ENCODE measurements around the gene ZG16B.

ZG16B gene

GRCh38 chr16:2824626-2825025 lies 5.5 kb upstream of the ZG16B start:
- no peak for TF ChIP-seq POLR2A (IDR thresholded peaks at IDR 0.05; ENCODE audit: extremely low read depth, insufficient read length)
- no peak for TF ChIP-seq MYC (IDR thresholded peaks at IDR 0.05; ENCODE audit: low read depth, low read length)
- no peak for TF ChIP-seq MAX (IDR thresholded peaks at IDR 0.05; ENCODE audit: low read depth, low read length)
- DNase-seq (ENCODE audit: low read depth) = no peak

GRCh38 chr16:2825049-2825742 lies 4.9 kb upstream of the ZG16B start:
- no peak overlapping the region for H3K4me3 ChIP-seq (ENCODE audit: low read depth, low read length)
- no peak for DNase-seq (ENCODE audit: low read depth)
- TF ChIP-seq POLR2A (IDR thresholded peaks at IDR 0.05; ENCODE audit: extremely low read depth, insufficient read length) (no peak), CTCF (IDR thresholded peaks at IDR 0.05; ENCODE audit: low read depth, low read length) (no peak), MAX (IDR thresholded peaks at IDR 0.05; ENCODE audit: low read depth, low read length) (no peak), MYC (IDR thresholded peaks at IDR 0.05; ENCODE audit: low read depth, low read length) (no peak)

More at GRCh38 chr16:2824626-2825025, 5.5 kb upstream of the ZG16B start:
- no peak overlapping the region for H3K4me3 ChIP-seq (ENCODE audit: low read depth, low read length)

GRCh38 chr16:2825906-2826305 lies 4.2 kb upstream of the ZG16B start:
- TF ChIP-seq MYC (IDR thresholded peaks at IDR 0.05; ENCODE audit: low read depth, low read length) = no peak
- no peak for TF ChIP-seq POLR2A (IDR thresholded peaks at IDR 0.05; ENCODE audit: extremely low read depth, insufficient read length)
- TF ChIP-seq CTCF (IDR thresholded peaks at IDR 0.05; ENCODE audit: low read depth, low read length) = no peak
- TF ChIP-seq MAX (IDR thresholded peaks at IDR 0.05; ENCODE audit: low read depth, low read length) = no peak
- no peak overlapping the region for H3K4me3 ChIP-seq (ENCODE audit: low read depth, low read length)
- DNase-seq (ENCODE audit: low read depth) = no peak

- H3K4me3 ChIP-seq (ENCODE audit: low read depth, low read length) = no peak overlapping the region
- no peak for TF ChIP-seq MYC (IDR thresholded peaks at IDR 0.05; ENCODE audit: low read depth, low read length)
- no peak for TF ChIP-seq CTCF (IDR thresholded peaks at IDR 0.05; ENCODE audit: low read depth, low read length)
- no peak for TF ChIP-seq POLR2A (IDR thresholded peaks at IDR 0.05; ENCODE audit: extremely low read depth, insufficient read length)
- no peak for TF ChIP-seq MAX (IDR thresholded peaks at IDR 0.05; ENCODE audit: low read depth, low read length)
- no peak for DNase-seq (ENCODE audit: low read depth)
These were observed 3.3 kb upstream of the ZG16B start for GRCh38 chr16:2826591-2827373.

GRCh38 chr16:2827374-2827791 lies 2.7 kb upstream of the ZG16B start:
- DNase-seq (ENCODE audit: low read depth) = no peak
- H3K4me3 ChIP-seq (ENCODE audit: low read depth, low read length) = no peak overlapping the region
- TF ChIP-seq MAX (IDR thresholded peaks at IDR 0.05; ENCODE audit: low read depth, low read length) = no peak
- TF ChIP-seq MYC (IDR thresholded peaks at IDR 0.05; ENCODE audit: low read depth, low read length) = no peak
- no peak for TF ChIP-seq POLR2A (IDR thresholded peaks at IDR 0.05; ENCODE audit: extremely low read depth, insufficient read length)
- TF ChIP-seq CTCF (IDR thresholded peaks at IDR 0.05; ENCODE audit: low read depth, low read length) = no peak
